GM12878 (cell line): ENCODE data around the gene SEPTIN7. TPM values are rescaled to one million over a fixed set of nuclear protein-coding genes. Genes with fewer than 3 reads are reported as not detected.
"Not testable (repeated sequence)": the region's sequence is repeated elsewhere in the genome, so short reads cannot be mapped to it uniquely, and the experiment has no call there.

Experiments used
- ATAC-seq: fragments of 200-7000 bp; cut with Tn5 transposase; 3 replicates; pipeline ENCODE4 v1.9.1; 2020; ENCODE audit warnings: mild to moderate bottlenecking, moderate library complexity
- BruUV-seq: library from RNA; stranded (reverse); fragments of 400-500 nt; replicated peaks from 2 replicates; lab custom pipeline; 2021; lab: Mats Ljungman, UMichigan
- CTCF ChIA-PET: fragments of 300-600 bp; sonication (Branson Sonifier 250); formaldehyde crosslinking; extraction: SDS; loops from one replicate; lab custom pipeline; 2021; ENCODE audit warnings: inconsistent platforms; lab: Yijun Ruan, JAX
- POLR2A ChIA-PET: fragments of 350-600 bp; formaldehyde crosslinking; extraction: SDS; loops from one replicate; lab custom pipeline; 2021; ENCODE audit warnings: inconsistent platforms; lab: Charles Lee
- RAD21 ChIA-PET: fragments of 300-600 bp; sonication (Branson Sonifier 250); formaldehyde crosslinking; loops from one replicate; lab custom pipeline; 2023; ENCODE audit warnings: antibody characterized with exemption; ENCODE audit not compliant: unreplicated experiment; lab: Charles Lee
- SMC1A ChIA-PET: fragments of 300-600 bp; sonication (Branson Sonifier 250); formaldehyde crosslinking; loops from one replicate; lab custom pipeline; 2023; ENCODE audit not compliant: unreplicated experiment, uncharacterized antibody; lab: Charles Lee
- DNase-seq: peaks from one replicate; pipeline ENCODE4 v3.0.0-alpha.2; 2011; ENCODE audit warnings: low read depth, low spot score
- FAIRE-seq: peaks from 3 replicates; lab custom pipeline; 2011; peaks lifted over from hg19 to GRCh38; lab: Jason Lieb, UNC
- H2AFZ ChIP-seq: 2 replicates; pipeline ENCODE4 v1.6.0; 2011; ENCODE audit warnings: low read depth, low read length, control low read depth; ENCODE audit not compliant: control insufficient read depth
- H3K27ac ChIP-seq: 2 replicates; pipeline ENCODE4 v1.5.1; 2011; ENCODE audit warnings: control low read depth; ENCODE audit not compliant: control insufficient read depth, insufficient read depth
- H3K27me3 ChIP-seq, 2 experiments: replicated peaks in 1 of 2; 2 replicates each; pipeline versions ENCODE4 v1.6.0 to v1.6.1; 2011; ENCODE audit warnings: low read length in 1 of 2; ENCODE audit not compliant: control insufficient read depth in 2 of 2, insufficient read depth in 2 of 2
- H3K36me3 ChIP-seq, 2 experiments: 2 replicates each; pipeline ENCODE4 v1.5.1; 2011; ENCODE audit warnings: low read length in 1 of 2; ENCODE audit not compliant: control insufficient read depth in 2 of 2, insufficient read depth in 2 of 2
- H3K4me1 ChIP-seq: 2 replicates; pipeline ENCODE4 v1.6.1; 2011; ENCODE audit warnings: mild to moderate bottlenecking, low read length, moderate library complexity, mixed read lengths; ENCODE audit not compliant: control insufficient read depth, insufficient read depth
- H3K4me2 ChIP-seq: 2 replicates; pipeline ENCODE4 v1.6.0; 2011; ENCODE audit warnings: control low read depth; ENCODE audit not compliant: control insufficient read depth, insufficient read depth
- H3K4me3 ChIP-seq: fragments of 200-600 bp; sonication (generic); 2 replicates; pipeline ENCODE4 v1.5.1; 2016
- H3K79me2 ChIP-seq: 2 replicates; pipeline ENCODE4 v1.6.0; 2011; ENCODE audit warnings: low read length; ENCODE audit not compliant: control insufficient read depth, insufficient read depth
- H3K9ac ChIP-seq: 2 replicates; pipeline ENCODE4 v1.8.0; 2011; ENCODE audit warnings: low read length, control low read depth, mixed read lengths; ENCODE audit not compliant: control insufficient read depth, insufficient read depth
- H3K9me3 ChIP-seq: replicated peaks from 3 replicates; pipeline ENCODE4 v1.5.1; 2011; ENCODE audit warnings: mild to moderate bottlenecking, low read length; ENCODE audit not compliant: control insufficient read depth, insufficient read depth
- H4K20me1 ChIP-seq: 2 replicates; pipeline ENCODE4 v1.6.0; 2011; ENCODE audit not compliant: control insufficient read depth, insufficient read depth
- BRCA1 ChIP-seq: IDR thresholded peaks from 2 replicates; pipeline ENCODE4 v1.6.1; 2011; ENCODE audit warnings: low read depth, low read length, improper control_type of control experiment
- E2F4 ChIP-seq: IDR thresholded peaks from 2 replicates; pipeline ENCODE4 v1.6.1; 2012; ENCODE audit warnings: low read depth, low read length, improper control_type of control experiment
- FOS ChIP-seq: IDR thresholded peaks from 3 replicates; pipeline ENCODE4 v1.6.1; 2011; ENCODE audit warnings: borderline replicate concordance; ENCODE audit not compliant: insufficient read length; ENCODE audit errors: extremely low read depth
- HDGF ChIP-seq: fragments of 450-650 bp; IDR thresholded peaks from 2 replicates; pipeline ENCODE4 v1.6.1; 2016; ENCODE audit warnings: antibody characterized with exemption
- MXI1 ChIP-seq: fragments of 150-350 bp; IDR thresholded peaks from 2 replicates; pipeline ENCODE4 v1.6.1; 2011; ENCODE audit warnings: low read depth, mild to moderate bottlenecking, inconsistent platforms, low read length, improper control_type of control experiment
- POLR2AphosphoS5 ChIP-seq: IDR thresholded peaks from 2 replicates; pipeline ENCODE4 v1.6.1; 2011; ENCODE audit warnings: mild to moderate bottlenecking, low read length, inconsistent platforms
- ZBTB40 ChIP-seq: fragments of 450-650 bp; IDR thresholded peaks from 2 replicates; pipeline ENCODE4 v1.6.1; 2016; ENCODE audit warnings: mild to moderate bottlenecking, moderate library complexity, borderline replicate concordance
- ZSCAN29 ChIP-seq: fragments of 450-650 bp; IDR thresholded peaks from 2 replicates; pipeline ENCODE4 v1.6.1; 2017; ENCODE audit warnings: mild to moderate bottlenecking, moderate library complexity
- WGBS: methylation state at CpG from one replicate; pipeline ENCODE4 v1.1.6; 2016; ENCODE audit warnings: low lambda C conversion rate; ENCODE audit not compliant: insufficient replicate concordance, insufficient coverage; ENCODE audit errors: missing lambda C conversion rate; 5-methylcytosine and 5-hydroxymethylcytosine counted together
- in situ Hi-C: fragments of 300-500 bp; cut with MboI; formaldehyde crosslinking; loops from 9 replicates; pipeline ENCODE4 v1.14.3; 2018; ENCODE audit warnings: mixed read lengths
- intact Hi-C: fragments of 100-400 bp; cut with micrococcal nuclease; formaldehyde crosslinking; loops from one replicate; pipeline ENCODE4 v1.14.2; 2022; ENCODE audit not compliant: unreplicated experiment
- polyA plus RNA-seq, 11 experiments: library from polyadenylated mRNA; depleted of rRNA in 4 of 11; unstranded in 6 of 11; stranded (reverse) in 5 of 11; fragments of >200 nt; fragmentation: Nextera tagmentation in 4 of 11; fragmentation: Illumina TruSeq in 1 of 11; extraction: Ambion mirVana in 4 of 11; extraction: Trizol in 1 of 11; gene quantifications; 1 replicate in 1 of 11; 2 replicates in 10 of 11; pipeline versions ENCODE4 v1.2.1 to v1.2.3, GENCODE V29; 2011 to 2016; ENCODE audit warnings: inconsistent platforms in 2 of 11, missing spikeins in 2 of 11, low read depth in 1 of 11
- total RNA-seq, 4 experiments: library from RNA; depleted of rRNA in 3 of 4; stranded (reverse); fragments of >200 nt in 3 of 4; fragmentation: Illumina TruSeq in 1 of 4; extraction: Trizol in 1 of 4; gene quantifications; 2 replicates each; pipeline versions ENCODE4 v1.2.1 to v1.2.3, GENCODE V29; 2013 to 2021

SEPTIN7 gene
- total and polyA plus RNA-seq, 10 of the 15 experiments (the other 5 are each of a cell fraction or from before 2014, with no cell fraction given) = 176 to 787 (median 437) TPM

DNA sequence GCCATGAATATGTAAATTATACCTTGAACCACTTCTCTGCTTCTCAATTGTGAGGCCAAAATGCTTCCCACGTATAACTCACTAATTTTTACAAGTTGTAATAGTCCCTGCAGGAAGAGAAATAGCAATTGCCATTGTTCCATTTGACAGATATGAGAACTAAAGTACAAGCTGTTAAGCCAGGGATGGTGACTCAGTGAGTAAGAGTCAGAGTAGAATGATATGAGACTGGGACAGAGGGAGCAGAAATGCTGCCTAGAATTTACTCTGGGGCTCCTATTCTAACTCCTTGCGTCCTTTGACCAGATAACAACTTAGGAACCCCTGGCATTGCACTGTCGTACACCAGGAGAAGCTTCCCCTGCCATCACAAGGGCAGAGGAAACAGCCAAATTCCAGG lies 45.1 kb upstream of the SEPTIN7 start (continued):
- no peak for TF ChIP-seq ZBTB40
- no peak for TF ChIP-seq POLR2AphosphoS5
- no peak for TF ChIP-seq HDGF
- no peak for TF ChIP-seq ZSCAN29
- TF ChIP-seq MXI1 = no peak
- no peak for TF ChIP-seq FOS
- TF ChIP-seq BRCA1 = no peak
- TF ChIP-seq E2F4 = no peak
- TF ChIP-seq, all 136 proteins: peak for 0

GRCh38 chr7:35756453-35756852 lies 44.4 kb upstream of the SEPTIN7 start:
- FAIRE-seq, H3K79me2 ChIP-seq, CTCF ChIA-PET, ATAC-seq, H3K9ac ChIP-seq, POLR2A ChIA-PET, H3K36me3 ChIP-seq, H3K27ac ChIP-seq, H3K9me3 ChIP-seq, H3K4me2 ChIP-seq, BruUV-seq, H3K27me3 ChIP-seq, in situ Hi-C loops, H3K4me3 ChIP-seq, H2AFZ ChIP-seq, intact Hi-C loops, DNase-seq, H4K20me1 ChIP-seq, SMC1A ChIA-PET, RAD21 ChIA-PET, H3K4me1 ChIP-seq: not testable (repeated sequence)
- 72% methylated on average over 2 of the region's 2 CpGs for WGBS
